Measurements from ENCODE around the gene KEAP1.

DNA sequence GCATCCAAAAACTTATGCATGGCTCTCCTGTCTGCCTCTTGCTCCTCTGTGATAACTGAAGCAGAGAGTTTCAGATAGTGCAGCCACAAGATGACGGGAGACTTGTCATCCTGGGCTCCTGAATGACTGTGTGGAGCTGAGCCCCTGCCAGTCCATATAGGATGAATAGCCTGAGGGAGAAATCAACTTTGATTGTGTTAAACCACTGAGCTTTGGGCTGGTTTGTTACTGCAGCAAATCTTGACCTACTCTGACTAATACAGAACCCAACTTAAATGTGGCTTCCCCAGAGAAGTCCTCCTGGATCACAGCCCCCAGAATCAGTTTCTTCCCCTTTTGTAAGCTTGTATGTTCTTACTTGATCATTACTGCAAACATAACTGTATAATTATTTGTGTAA lies 29.3 kb upstream of the KEAP1 start:
- no peak for TF ChIP-seq POLR2A (IDR thresholded peaks at IDR 0.05; ENCODE audit: low read length)
- TF ChIP-seq GATA1 (IDR thresholded peaks at IDR 0.05; ENCODE audit: low read depth, low read length), result no peak
